Esophagus squamous epithelium (tissue), 5 donors: ENCODE measurements around the gene RNF13. TPM values are rescaled to one million over a fixed set of nuclear protein-coding genes. Genes with fewer than 3 reads are reported as not detected.

ENCODE experiments used
- DNase-seq: peaks from one replicate; lab custom pipeline; 2025; lab: John Stamatoyannopoulos, UW
- H3K27ac ChIP-seq, 4 donors: fragments of 200-600 bp; sonication (generic); one replicate each; pipeline ENCODE4 v1.5.1; 2016 to 2019; ENCODE audit warnings: mild to moderate bottlenecking in 1 of 4
- H3K27me3 ChIP-seq, 4 donors: fragments of 200-600 bp; sonication (generic); 1 replicate in 3 of 4; 2 replicates in 1 of 4; pipeline versions ENCODE4 v1.5.1 to v1.6.0; 2017 to 2021; ENCODE audit warnings: antibody characterized with exemption in 1 of 4
- H3K36me3 ChIP-seq, 3 donors: fragments of 200-600 bp; sonication (generic); one replicate each; pipeline ENCODE4 v1.5.1; 2016 to 2019
- H3K4me1 ChIP-seq, 3 donors: fragments of 200-600 bp; sonication (generic); one replicate each; pipeline ENCODE4 v1.5.1; 2017 to 2019
- H3K4me3 ChIP-seq, 4 donors: fragments of 200-600 bp; sonication (generic); 1 replicate in 3 of 4; 2 replicates in 1 of 4; pipeline ENCODE4 v1.5.1; 2016 to 2019; ENCODE audit warnings: mild to moderate bottlenecking in 2 of 4, moderate library complexity in 1 of 4
- H3K9me3 ChIP-seq, 3 donors: fragments of 200-600 bp; sonication (generic); one replicate each; pipeline ENCODE4 v1.5.1; 2016 to 2019
- CTCF ChIP-seq, 6 experiments: fragments of 450-650 bp in 4 of 6; fragments of 200-600 bp in 2 of 6; sonication (generic) in 2 of 6; IDR thresholded peaks; one replicate each; pipeline ENCODE4 v1.5.1; 2016 to 2019; ENCODE audit warnings: antibody characterized with exemption in 6 of 6, mild to moderate bottlenecking in 4 of 6, moderate library complexity in 4 of 6
- POLR2A ChIP-seq, 4 donors: fragments of 450-650 bp; IDR thresholded peaks; one replicate each; pipeline ENCODE4 v1.6.1; 2017; ENCODE audit warnings: antibody characterized with exemption in 4 of 4, mild to moderate bottlenecking in 4 of 4, moderate library complexity in 3 of 4
- WGBS, 2 donors: methylation state at CpG; one replicate each; pipeline ENCODE4 v1.1.5; 2018; 5-methylcytosine and 5-hydroxymethylcytosine counted together
- intact Hi-C: fragments of 100-400 bp; cut with DNase I; formaldehyde crosslinking; loops from one replicate; pipeline ENCODE4 v1.15.0; 2022
- total RNA-seq, 4 donors: library from RNA; depleted of rRNA; stranded (reverse); fragments of >200 nt; gene quantifications; one replicate each; pipeline ENCODE4 v1.1.0, GENCODE V29; 2016
- donor health status: DM: yes; HTN: yes; CAD: no.

Gene RNF13
- total RNA-seq, 4 donors from 2014 or later = 17.4 to 70.4 (median 45.8) TPM

GRCh38 chr3:149919509-149919908, 106.5 kb downstream of the RNF13 start:
- DNase-seq = no peak
- no peak for TF ChIP-seq CTCF (IDR thresholded peaks at IDR 0.05)
- no peak for TF ChIP-seq POLR2A (IDR thresholded peaks at IDR 0.05)
- no peaks in the 10 kb centered on the region for H3K4me1 ChIP-seq
- WGBS, 2 donors = 91 to 97% methylated on average over 3 of the region's 3 CpGs
- H3K36me3 ChIP-seq = peaks cover 0 to 71% (median 0%) of the 10 kb centered on the region in 3 donors
- no peak overlapping the region for H3K27ac ChIP-seq
- H3K4me3 ChIP-seq = no peak overlapping the region
- H3K27me3 ChIP-seq = no peaks in the 10 kb centered on the region
- H3K9me3 ChIP-seq = no peaks in the 10 kb centered on the region
- intact Hi-C loops = no loop called here

- Histone ChIP-seq H3K27me3 (no peaks in the 10 kb centered on the region), H3K4me3 (no peak overlapping the region), H3K27ac (no peak overlapping the region), H3K4me1 (no peaks in the 10 kb centered on the region), H3K36me3 (peaks cover 0 to 71% (median 0%) of the 10 kb centered on the region in 3 donors), H3K9me3 (no peaks in the 10 kb centered on the region)
- WGBS, 2 donors = 87 to 92% methylated on average over 3 of the region's 3 CpGs
- intact Hi-C loops = no loop called here
- DNase-seq = no peak
- TF ChIP-seq CTCF (IDR thresholded peaks at IDR 0.05) (no peak), POLR2A (IDR thresholded peaks at IDR 0.05) (no peak)
Measured at GRCh38 chr3:149920119-149920518, 107.1 kb downstream of the RNF13 start.

GRCh38 chr3:149933008-149933407, 120.0 kb downstream of the RNF13 start:
- H3K4me1 ChIP-seq = peaks cover 0 to 16% (median 4%) of the 10 kb centered on the region in 3 donors
- peaks cover 0 to 42% (median 0%) of the 10 kb centered on the region in 3 donors for H3K36me3 ChIP-seq
- no peak overlapping the region for H3K27ac ChIP-seq
- no peaks in the 10 kb centered on the region for H3K27me3 ChIP-seq
- 100% methylated on average over 1 of the region's 1 CpG for whole genome bisulfite sequencing, 2 donors
- H3K4me3 ChIP-seq = no peak overlapping the region
- DNase-seq = no peak
- H3K9me3 ChIP-seq = no peaks in the 10 kb centered on the region
- intact Hi-C loops = no loop called here
- TF ChIP-seq POLR2A (IDR thresholded peaks at IDR 0.05) (no peak), CTCF (IDR thresholded peaks at IDR 0.05) (no peak)

- no peak for TF ChIP-seq CTCF (IDR thresholded peaks at IDR 0.05)
- TF ChIP-seq POLR2A (IDR thresholded peaks at IDR 0.05) = no peak
- H3K27ac ChIP-seq = no peak overlapping the region
- intact Hi-C loops = no loop called here
- no peak overlapping the region for H3K4me3 ChIP-seq
- no peaks in the 10 kb centered on the region for H3K27me3 ChIP-seq
- no peak for DNase-seq
- no peaks in the 10 kb centered on the region for H3K9me3 ChIP-seq
- peaks cover 0 to 46% (median 0%) of the 10 kb centered on the region in 3 donors for H3K36me3 ChIP-seq
- H3K4me1 ChIP-seq = peaks cover 0 to 16% (median 4%) of the 10 kb centered on the region in 3 donors
Measured at GRCh38 chr3:149933858-149934257, 120.8 kb downstream of the RNF13 start.

- H3K27ac ChIP-seq = no peak overlapping the region
- no peak for DNase-seq
- H3K4me1 ChIP-seq = peaks cover 0 to 16% (median 4%) of the 10 kb centered on the region in 3 donors
- peaks cover 0 to 43% (median 0%) of the 10 kb centered on the region in 3 donors for H3K36me3 ChIP-seq
- H3K27me3 ChIP-seq = no peaks in the 10 kb centered on the region
- no peak for TF ChIP-seq CTCF (IDR thresholded peaks at IDR 0.05)
- no peak for TF ChIP-seq POLR2A (IDR thresholded peaks at IDR 0.05)
- intact Hi-C loops = no loop called here
- no peaks in the 10 kb centered on the region for H3K9me3 ChIP-seq
- H3K4me3 ChIP-seq = no peak overlapping the region
Measured at GRCh38 chr3:149934524-149934923, 121.5 kb downstream of the RNF13 start.
